NCI-H128 (cell line): Measurements from ENCODE around the gene OR6S1.
A peak's percentile ranks its signal among the peaks of the same experiment; 100 is the strongest.
"Not testable (repeated sequence)": the region's sequence is repeated elsewhere in the genome, so short reads cannot be mapped to it uniquely, and the experiment has no call there.

Experiments used
- DNase-seq: peaks from one replicate; lab custom pipeline; 2025; ENCODE audit not compliant: unreplicated experiment; lab: John Stamatoyannopoulos, UW

OR6S1 gene

DNA sequence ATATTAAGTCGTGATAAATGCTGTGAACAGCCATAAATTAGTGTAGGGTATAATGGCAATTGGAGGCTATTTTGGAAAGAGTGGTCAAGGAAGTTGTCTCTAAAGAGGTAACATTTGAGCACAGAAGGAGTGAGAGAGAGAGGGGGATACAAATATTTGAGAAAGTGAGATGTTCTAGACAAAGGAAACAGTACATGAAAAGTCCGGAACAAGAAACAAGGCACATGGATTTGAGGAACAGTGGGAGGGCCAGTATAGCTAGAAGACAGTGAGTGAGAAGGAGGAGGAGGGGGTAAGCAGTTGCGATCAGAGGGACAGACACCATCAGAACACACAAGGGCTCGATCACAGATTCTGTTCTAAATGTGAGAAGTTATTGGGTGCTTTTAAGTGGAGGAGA is 30.2 kb downstream of the OR6S1 start:
- no peak for DNase-seq

- no peak for DNase-seq
Measured at GRCh38 chr14:20610002-20610765, 31.3 kb downstream of the OR6S1 start.

GRCh38 chr14:20609215-20610001 is 32.1 kb downstream of the OR6S1 start:
- DNase-seq: peak; percentile 46

DNA sequence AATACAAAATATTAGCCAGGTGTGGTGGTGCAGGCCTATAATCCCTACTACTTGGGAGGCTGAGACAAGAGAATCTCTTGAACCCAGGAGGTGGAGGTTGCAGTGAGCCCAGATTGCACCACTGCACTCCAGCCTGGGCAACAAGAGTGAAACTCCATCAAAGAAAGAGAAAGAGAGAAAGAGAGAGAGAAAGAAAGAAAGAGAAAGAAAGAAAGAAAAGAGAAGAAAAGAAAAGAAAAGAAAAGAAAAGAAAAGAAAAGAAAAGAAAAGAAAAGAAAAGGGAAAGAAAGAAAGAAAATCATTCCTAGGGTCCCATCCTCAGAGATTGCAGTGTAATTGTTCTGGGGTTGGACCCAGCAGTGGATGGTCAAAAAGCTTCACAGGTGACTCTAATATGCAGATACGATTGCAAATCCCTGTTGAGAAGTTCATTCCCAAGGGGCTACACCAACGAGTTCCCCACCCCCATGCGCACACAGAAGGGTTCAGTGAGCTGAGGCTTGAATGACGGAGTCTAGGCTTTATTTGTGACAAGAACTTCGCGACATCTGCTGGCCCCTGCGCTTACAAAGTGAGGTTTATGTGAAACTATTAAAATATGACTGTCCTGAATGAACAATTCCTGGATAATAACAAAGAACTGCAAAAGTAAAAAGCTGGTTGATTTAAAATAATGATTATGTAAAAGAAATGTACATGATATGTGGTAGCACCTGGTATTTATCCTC is 32.9 kb downstream of the OR6S1 start:
- DNase-seq: no peak

- no peak for DNase-seq
Measured at GRCh38 chr14:20607617-20608016, 33.9 kb downstream of the OR6S1 start.

GRCh38 chr14:20606902-20607242 is 34.6 kb downstream of the OR6S1 start:
- DNase-seq: no peak

- no peak for DNase-seq
Measured at GRCh38 chr14:20606190-20606901, 35.1 kb downstream of the OR6S1 start.

GRCh38 chr14:20603813-20604690 is 37.4 kb downstream of the OR6S1 start:
- DNase-seq: no peak

GRCh38 chr14:20602583-20602982 is 38.9 kb downstream of the OR6S1 start:
- no peak for DNase-seq

- no peak for DNase-seq
Measured at GRCh38 chr14:20601522-20601921, 40.0 kb downstream of the OR6S1 start.

DNA sequence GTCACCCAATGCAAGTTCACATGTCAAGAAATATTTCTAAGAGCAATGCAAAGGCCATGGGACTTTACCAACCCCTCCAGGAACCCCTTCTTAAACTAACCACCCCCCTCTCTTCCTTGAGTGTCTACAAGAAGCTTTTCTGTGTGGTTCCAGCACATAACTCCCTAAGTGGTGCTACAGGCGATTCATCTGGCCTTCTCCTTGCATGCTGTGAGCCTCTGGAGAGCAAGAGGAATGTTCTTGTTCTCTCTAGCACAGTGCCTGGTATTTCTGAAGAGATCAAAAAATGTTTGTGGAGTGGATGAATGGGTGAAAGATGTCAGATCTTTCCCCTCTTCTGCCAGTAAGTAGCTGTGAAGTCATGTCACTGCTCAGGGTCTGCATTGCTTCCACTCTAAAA is 44.4 kb downstream of the OR6S1 start:
- no peak for DNase-seq

DNA sequence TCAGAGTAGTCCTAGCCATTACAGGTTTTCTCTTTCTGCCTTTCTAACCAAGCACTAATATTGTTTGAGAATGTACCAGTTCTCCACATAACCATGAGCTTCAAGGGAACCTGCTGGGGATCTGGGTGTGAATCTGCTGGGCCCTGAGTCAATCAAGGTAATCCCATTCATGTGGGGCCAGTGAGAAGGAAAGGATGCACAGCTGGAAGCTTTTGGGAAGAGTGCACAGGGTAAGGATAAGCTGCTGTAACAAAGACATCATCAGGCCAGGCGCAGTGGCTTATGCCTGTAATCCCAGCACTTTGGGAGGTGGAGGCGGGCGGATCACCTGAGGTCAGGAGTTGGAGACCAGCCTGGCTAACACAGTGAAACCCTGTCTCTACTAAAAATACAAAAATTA is 45.8 kb downstream of the OR6S1 start:
- DNase-seq: not testable (repeated sequence)

DNA sequence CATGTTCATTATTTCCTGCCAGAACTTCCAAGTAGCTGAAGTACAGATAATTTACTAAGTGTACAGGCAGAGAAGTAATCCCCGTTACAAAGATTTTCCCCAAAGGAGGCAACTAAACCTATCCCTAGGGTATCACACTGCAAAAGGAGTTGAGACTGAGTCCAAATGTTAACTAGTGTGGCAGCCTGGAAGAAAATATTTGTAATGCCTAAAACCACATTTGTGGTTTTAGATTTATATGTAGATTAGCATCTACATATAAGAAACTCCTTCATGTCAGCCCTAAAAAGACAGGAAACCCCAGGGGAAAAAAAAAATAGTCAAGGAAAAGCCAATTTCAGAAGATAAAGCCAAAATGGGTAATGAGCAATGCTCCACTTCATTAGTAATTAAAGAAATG is 48.9 kb downstream of the OR6S1 start:
- DNase-seq: no peak

GRCh38 chr14:20591235-20591634 is 50.3 kb downstream of the OR6S1 start, which contains the start of gene RNASE12:
Gene RNASE12 (minus strand): TSS chr14:20591376. CDS start chr14:20590723, 653 bp downstream.
- no peak for DNase-seq
